ENCODE data around the gene TBX4.

DNA sequence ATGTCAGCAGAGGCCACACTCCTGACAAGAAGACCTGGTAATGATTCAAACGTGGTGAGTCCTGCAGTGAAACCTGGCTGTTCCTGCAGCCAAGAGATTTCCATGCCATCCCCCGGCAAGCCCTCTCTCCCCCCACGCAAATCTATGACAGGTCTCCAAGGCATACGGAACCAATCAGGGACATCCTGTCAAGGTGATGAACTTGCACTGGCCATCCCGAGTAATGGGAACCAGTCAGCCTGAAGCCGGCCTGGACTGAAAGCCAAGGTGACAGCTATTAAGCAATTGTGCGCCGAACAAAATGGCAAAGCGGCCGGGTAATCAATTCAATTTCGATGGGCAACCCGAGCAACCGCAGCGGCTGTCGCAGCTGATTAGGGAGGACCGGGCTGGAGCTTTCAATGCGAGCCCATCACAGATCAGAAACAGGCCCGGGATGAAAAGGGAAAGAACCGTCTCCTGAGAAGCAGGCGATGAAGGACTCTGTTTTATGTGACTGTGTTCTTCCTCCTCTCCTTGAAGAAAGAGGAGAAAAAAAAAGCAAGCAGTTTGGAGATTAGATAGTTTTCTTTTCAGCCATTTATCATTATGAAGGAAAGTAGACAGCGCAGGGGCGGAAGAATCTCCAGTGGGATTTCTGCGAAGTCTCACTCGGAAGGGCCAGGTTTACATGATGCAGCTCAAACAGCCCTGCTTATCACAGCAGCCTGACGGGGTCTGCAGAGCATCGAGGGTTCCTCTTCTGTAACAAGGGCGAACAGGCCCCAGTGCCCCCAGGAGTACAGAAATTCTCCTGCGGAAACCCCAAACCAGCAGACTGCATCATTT lies 35.2 kb downstream of the TBX4 start:
- TF ChIP-seq CTCF (IDR thresholded peaks at IDR 0.05; ENCODE audit: poor library complexity) (no peak), EZH2phosphoT487 (IDR thresholded peaks at IDR 0.05; ENCODE audit: low read depth, severe bottlenecking, unreplicated experiment) (no peak), EZH2 (IDR thresholded peaks at IDR 0.05; ENCODE audit: borderline replicate concordance) (no peak)
